HEK293 (cell line): ENCODE data around the gene SMIM41.

Source experiments
- CTCF ChIA-PET: fragments of 350-600 bp; formaldehyde crosslinking; extraction: SDS; loops from one replicate; lab custom pipeline; 2021; ENCODE audit warnings: antibody characterized with exemption; lab: Yijun Ruan, JAX
- POLR2A ChIA-PET: fragments of 300-600 bp; formaldehyde crosslinking; extraction: SDS; loops from one replicate; lab custom pipeline; 2020; ENCODE audit warnings: antibody characterized with exemption, inconsistent platforms; lab: Yijun Ruan, JAX
- H3K27ac ChIP-seq: fragments of 200-500 bp; sonication (Bioruptor generic); 2 replicates; pipeline ENCODE4 v1.5.1; 2014; ENCODE audit warnings: low read depth, low read length, control low read depth, inconsistent platforms; ENCODE audit errors: extremely low read depth
- H3K36me3 ChIP-seq, 2 experiments: fragments of 200-500 bp in 1 of 2; sonication (Bioruptor generic) in 1 of 2; 1 replicate in 1 of 2; 2 replicates in 1 of 2; pipeline ENCODE4 v1.5.1; 2014 to 2017; ENCODE audit warnings: inconsistent platforms in 2 of 2, low read length in 2 of 2; ENCODE audit not compliant: control insufficient read depth in 2 of 2, insufficient read depth in 1 of 2
- H3K4me1 ChIP-seq: fragments of 200-500 bp; sonication (Bioruptor generic); 2 replicates; pipeline ENCODE4 v1.5.1; 2014; ENCODE audit warnings: mild to moderate bottlenecking, low read length, inconsistent platforms; ENCODE audit not compliant: control insufficient read depth, insufficient read depth
- H3K4me3 ChIP-seq: 2 replicates; pipeline ENCODE4 v1.5.1; 2011; ENCODE audit warnings: low read depth, mild to moderate bottlenecking, control low read depth, low read length, moderate library complexity
- H3K9me3 ChIP-seq: fragments of 200-500 bp; sonication (Bioruptor generic); 2 replicates; pipeline ENCODE4 v1.5.1; 2014; ENCODE audit warnings: low read depth, low read length, inconsistent platforms; ENCODE audit not compliant: control insufficient read depth, insufficient read depth
- ATF2 ChIP-seq: fragments of 450-650 bp; formaldehyde crosslinking; IDR thresholded peaks from 2 replicates; pipeline ENCODE4 v1.5.1; 2016; ENCODE audit warnings: missing biosample characterization, missing genetic modification characterization, low read depth
- GLI4 ChIP-seq: fragments of 450-650 bp; formaldehyde crosslinking; IDR thresholded peaks from 2 replicates; pipeline ENCODE4 v1.5.1; 2016; ENCODE audit warnings: missing biosample characterization, missing genetic modification characterization
- KLF17 ChIP-seq: fragments of 450-650 bp; formaldehyde crosslinking; IDR thresholded peaks from 2 replicates; pipeline ENCODE4 v1.5.1; 2016; ENCODE audit warnings: missing biosample characterization, missing genetic modification characterization
- KLF8 ChIP-seq: fragments of 450-650 bp; formaldehyde crosslinking; IDR thresholded peaks from 2 replicates; pipeline ENCODE4 v1.5.1; 2016; ENCODE audit warnings: missing biosample characterization, missing genetic modification characterization
- KLF9 ChIP-seq: fragments of 450-650 bp; formaldehyde crosslinking; IDR thresholded peaks from 2 replicates; pipeline ENCODE4 v1.5.1; 2016; ENCODE audit warnings: missing biosample characterization, missing genetic modification characterization, low read depth
- PRDM10 ChIP-seq: fragments of 450-650 bp; formaldehyde crosslinking; IDR thresholded peaks from 2 replicates; pipeline ENCODE4 v1.5.1; 2016; ENCODE audit warnings: missing biosample characterization, missing genetic modification characterization
- PRDM2 ChIP-seq: fragments of 450-650 bp; formaldehyde crosslinking; IDR thresholded peaks from 2 replicates; pipeline ENCODE4 v1.5.1; 2016; ENCODE audit warnings: missing biosample characterization, missing genetic modification characterization, borderline replicate concordance
- SCRT2 ChIP-seq: fragments of 450-650 bp; formaldehyde crosslinking; IDR thresholded peaks from 2 replicates; pipeline ENCODE4 v1.5.1; 2016; ENCODE audit warnings: missing biosample characterization, missing genetic modification characterization
- SETDB1 ChIP-seq: IDR thresholded peaks from one replicate; pipeline ENCODE4 v1.6.1; 2017; ENCODE audit warnings: mild to moderate bottlenecking, low read length, moderate library complexity, mixed read lengths; ENCODE audit not compliant: insufficient read length
- SP3 ChIP-seq: fragments of 450-650 bp; formaldehyde crosslinking; IDR thresholded peaks from 2 replicates; pipeline ENCODE4 v1.5.1; 2016; ENCODE audit warnings: missing biosample characterization, missing genetic modification characterization
- ZBTB26 ChIP-seq: fragments of 450-650 bp; formaldehyde crosslinking; optimal IDR thresholded peaks from 2 replicates; pipeline ENCODE3; 2016; ENCODE audit warnings: missing biosample characterization, mild to moderate bottlenecking, missing genetic modification characterization
- ZEB2 ChIP-seq: fragments of 450-650 bp; formaldehyde crosslinking; IDR thresholded peaks from 2 replicates; pipeline ENCODE4 v1.5.1; 2016; ENCODE audit warnings: missing biosample characterization, missing genetic modification characterization
- ZNF248 ChIP-seq: fragments of 450-650 bp; formaldehyde crosslinking; IDR thresholded peaks from 2 replicates; pipeline ENCODE4 v1.5.1; 2017; ENCODE audit warnings: missing biosample characterization, missing genetic modification characterization
- ZNF26 ChIP-seq: fragments of 450-650 bp; formaldehyde crosslinking; IDR thresholded peaks from 2 replicates; pipeline ENCODE4 v1.5.1; 2016; ENCODE audit warnings: missing biosample characterization, missing genetic modification characterization
- ZNF416 ChIP-seq: fragments of 450-650 bp; formaldehyde crosslinking; IDR thresholded peaks from 2 replicates; pipeline ENCODE4 v1.5.1; 2016; ENCODE audit warnings: missing biosample characterization, missing genetic modification characterization
- ZNF433 ChIP-seq: fragments of 450-650 bp; formaldehyde crosslinking; IDR thresholded peaks from 2 replicates; pipeline ENCODE4 v1.5.1; 2016; ENCODE audit warnings: missing biosample characterization, missing genetic modification characterization, low read depth
- ZNF529 ChIP-seq: fragments of 450-650 bp; formaldehyde crosslinking; IDR thresholded peaks from 2 replicates; pipeline ENCODE4 v1.5.1; 2017; ENCODE audit warnings: missing genetic modification characterization, missing biosample characterization; ENCODE audit not compliant: insufficient replicate concordance
- ZNF639 ChIP-seq: fragments of 450-650 bp; formaldehyde crosslinking; IDR thresholded peaks from 2 replicates; pipeline ENCODE4 v1.5.1; 2016; ENCODE audit warnings: missing biosample characterization, missing genetic modification characterization

SMIM41 gene

GRCh38 chr12:52036587-52037171 is 42.8 kb upstream of the SMIM41 start (continued):
- TF ChIP-seq PRDM2 (tag by site-specific recombination) (no peak), SETDB1 (no peak), KLF9 (tag by site-specific recombination) (peak; percentile 56), SCRT2 (tag by site-specific recombination) (no peak), KLF17 (tag by site-specific recombination) (0 out of 2 replicates have a peak, but pooled peaks have one; percentile 59), KLF8 (peak; percentile 29; the same call in 1 of the 2 replicates), SP3 (tag by site-specific recombination) (peak; percentile 52), ZBTB26 (peak; percentile 44), ZEB2 (tag by site-specific recombination) (peak; percentile 57), PRDM10 (tag by site-specific recombination) (no peak)

- CTCF ChIA-PET: interaction anchor here (0.6 to 5.6 kb wide), 8 partner anchors 8 to 107 kb away, joined by 3 to 76 read pairs (median 4); no protein-coding TSS in a partner anchor
- Histone ChIP-seq H3K4me3 (peak overlapping the region; percentile 52), H3K9me3 (no peaks in the 10 kb centered on the region), H3K36me3 (no peaks in the 10 kb centered on the region), H3K27ac (peak overlapping the region; percentile 60; the same call in 1 of the 2 replicates), H3K4me1 (peaks cover 8% of the 10 kb centered on the region; the same call in 1 of the 2 replicates)
- POLR2A ChIA-PET: interaction anchor here (0.7 to 2.1 kb wide), 2 partner anchors 12 to 36 kb away, joined by 3 to 5 read pairs; no protein-coding TSS in a partner anchor
- TF ChIP-seq ZNF529: no peak
- TF ChIP-seq ZNF433 (tag by site-specific recombination): no peak
- TF ChIP-seq GLI4 (tag by site-specific recombination): no peak
- no peak for TF ChIP-seq ZNF26 (tag by site-specific recombination)
- no peak for TF ChIP-seq ZNF248
- TF ChIP-seq ATF2 (tag by site-specific recombination): no peak
- no peak for TF ChIP-seq ZNF416 (tag by site-specific recombination)
- TF ChIP-seq ZNF639: no peak
These were observed 42.1 kb upstream of the SMIM41 start for GRCh38 chr12:52037248-52037861.
